GM12875 (cell line): ENCODE measurements around the gene ERBB3.

Source experiments
- H3K4me3 ChIP-seq: one replicate; pipeline ENCODE4 v1.5.1; 2011; ENCODE audit warnings: low read depth, low read length, control low read depth
- CTCF ChIP-seq: IDR thresholded peaks from 2 replicates; pipeline ENCODE4 v1.5.1; 2011; ENCODE audit warnings: low read depth, mild to moderate bottlenecking, control low read depth, inconsistent platforms, low read length, moderate library complexity, borderline replicate concordance; ENCODE audit not compliant: insufficient read depth

The ERBB3 gene

GRCh38 chr12:56150563-56150962 is 70.6 kb downstream of the ERBB3 start:
- TF ChIP-seq CTCF = no peak
- no peak overlapping the region for H3K4me3 ChIP-seq

GRCh38 chr12:56151672-56152131 is 71.7 kb downstream of the ERBB3 start:
- peak; percentile 69 for TF ChIP-seq CTCF
- peak overlapping the region; percentile 73 for H3K4me3 ChIP-seq

- H3K4me3 ChIP-seq = peak within 1 kb of the TSS; percentile 73
- TF ChIP-seq CTCF = no peak
Observed at GRCh38 chr12:56152132-56152755, 72.3 kb downstream of the ERBB3 start, which contains the start of gene MYL6B. TSS of gene MYL6B (plus strand) at chr12:56152587. CDS start at chr12:56153919, 1,332 bp downstream.
